COLO668 (cell line): ENCODE measurements around the gene TRPM7.
A peak's percentile ranks its signal among the peaks of the same experiment; 100 is the strongest.
"Not testable (repeated sequence)": the region's sequence is repeated elsewhere in the genome, so short reads cannot be mapped to it uniquely, and the experiment has no call there.

Experiments
- DNase-seq: peaks from one replicate; lab custom pipeline; 2025; ENCODE audit not compliant: unreplicated experiment; lab: John Stamatoyannopoulos, UW

The TRPM7 gene

GRCh38 chr15:50686469-50687301, at the start of gene TRPM7:
Gene TRPM7, minus strand, starts transcription at chr15:50686797. Its CDS starts 264 bp downstream, at chr15:50686533.
- DNase-seq = peak; percentile 96

DNA sequence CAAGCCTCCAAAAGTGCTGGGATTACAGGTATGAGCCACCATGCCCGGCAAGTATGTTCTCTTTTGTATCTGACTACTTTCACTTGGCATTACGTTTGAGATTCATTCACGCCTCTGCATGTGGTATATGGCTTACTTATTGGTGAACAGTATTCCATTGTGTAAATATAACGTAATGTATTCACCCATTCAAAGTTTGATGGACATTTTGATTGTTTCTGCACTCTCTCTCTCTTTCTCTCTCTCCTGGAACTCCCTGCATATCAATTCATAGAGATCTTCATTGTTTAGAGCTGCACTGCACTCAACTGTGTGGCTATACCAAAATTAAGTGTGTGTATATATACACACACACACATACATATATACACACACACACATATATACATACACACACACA, 48.6 kb upstream of the TRPM7 start:
- no peak for DNase-seq

DNA sequence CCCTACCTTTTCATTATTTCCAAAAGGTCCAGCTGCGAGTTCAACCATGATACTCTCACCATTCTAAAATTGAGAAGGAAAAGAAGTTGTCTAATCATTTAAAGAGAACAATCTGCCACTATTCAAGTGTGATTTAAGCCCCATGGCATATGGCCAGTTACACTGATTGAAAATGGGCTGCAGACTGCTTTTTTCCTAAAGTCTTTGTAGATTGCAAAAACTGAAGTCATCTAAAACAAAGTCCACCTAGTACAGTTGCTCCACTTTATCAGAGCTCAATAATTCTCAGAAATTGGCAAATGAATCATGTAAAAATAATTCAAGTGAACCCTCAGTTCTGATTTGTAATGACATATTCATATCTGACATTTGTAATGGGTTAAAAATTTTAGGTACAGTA, 39.7 kb upstream of the TRPM7 start:
- no peak for DNase-seq

- DNase-seq = no peak
These were observed 32.1 kb upstream of the TRPM7 start for GRCh38 chr15:50718700-50719125.

GRCh38 chr15:50712018-50712417, 25.4 kb upstream of the TRPM7 start:
- no peak for DNase-seq

DNA sequence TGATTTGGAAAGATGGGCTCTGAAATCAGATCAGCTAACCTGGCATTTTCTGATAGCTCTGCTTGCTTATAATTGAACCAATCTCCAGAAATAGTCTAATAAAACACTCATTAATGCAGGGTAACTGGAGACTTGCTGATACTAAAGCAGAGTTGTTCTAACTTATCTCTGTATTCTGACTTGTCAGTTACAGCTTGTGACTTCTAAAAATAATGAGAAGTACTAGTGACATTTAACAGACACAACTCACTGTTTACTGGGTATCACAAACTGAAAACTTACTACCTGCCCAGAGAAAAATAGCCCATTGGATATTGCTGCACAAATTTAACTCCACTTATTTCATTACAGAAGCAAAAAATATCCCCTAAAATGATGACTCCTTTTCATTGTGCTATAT, 24.0 kb upstream of the TRPM7 start:
- no peak for DNase-seq

DNA sequence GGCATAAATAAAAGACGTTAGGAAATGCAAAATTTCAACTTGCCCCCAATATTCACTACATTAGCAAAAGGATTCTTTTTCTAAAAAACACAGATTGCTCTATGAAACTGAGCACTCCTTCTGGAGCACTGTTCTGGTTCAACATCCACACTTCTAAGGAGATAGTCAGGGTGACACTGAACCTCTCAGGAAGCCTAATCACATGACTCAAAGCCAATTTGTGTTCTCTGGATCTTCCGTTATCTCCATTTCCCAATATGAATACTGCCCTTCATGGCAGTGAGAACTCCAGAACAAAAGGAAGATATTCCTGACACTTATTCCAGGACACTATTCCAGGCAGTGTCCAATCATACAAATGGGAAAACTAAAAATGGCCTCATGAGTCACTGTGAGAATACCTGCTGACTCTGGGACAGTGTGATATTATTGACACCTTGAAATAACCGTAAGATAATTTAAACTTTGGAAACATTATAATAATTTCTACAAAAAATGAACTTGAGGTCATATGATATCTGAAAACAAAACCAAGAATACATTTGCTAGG, 21.4 kb upstream of the TRPM7 start:
- no peak for DNase-seq

DNA sequence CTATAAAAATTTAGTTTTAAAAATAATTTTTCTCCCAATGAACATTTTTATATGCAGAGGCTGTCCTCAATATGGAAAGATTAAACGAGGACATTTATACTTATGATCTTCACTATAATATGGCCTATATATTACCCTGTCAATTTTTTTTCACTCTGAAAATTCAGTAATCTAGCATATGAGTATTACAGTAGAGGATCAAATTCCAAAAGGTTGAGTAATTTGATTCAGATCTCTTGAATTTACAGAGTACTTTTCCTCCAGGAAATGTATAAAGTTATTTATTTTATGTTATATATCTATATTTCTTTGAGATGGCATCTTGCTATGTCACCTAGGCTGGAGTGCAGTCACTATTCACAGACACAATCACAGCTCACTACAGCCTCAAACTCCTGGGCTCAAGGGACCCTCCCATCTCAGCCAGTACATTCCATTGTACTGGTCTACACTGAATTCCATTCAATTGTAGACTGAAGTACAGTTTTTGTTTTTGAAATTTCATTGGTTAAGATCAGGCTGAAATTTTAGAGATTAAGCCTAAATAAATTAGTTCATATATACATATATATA, 16.3 kb upstream of the TRPM7 start:
- DNase-seq = no peak

- no peak for DNase-seq
These were observed 11.5 kb upstream of the TRPM7 start for GRCh38 chr15:50698101-50698500.

GRCh38 chr15:50697109-50697797, 10.7 kb upstream of the TRPM7 start:
- no peak for DNase-seq

DNA sequence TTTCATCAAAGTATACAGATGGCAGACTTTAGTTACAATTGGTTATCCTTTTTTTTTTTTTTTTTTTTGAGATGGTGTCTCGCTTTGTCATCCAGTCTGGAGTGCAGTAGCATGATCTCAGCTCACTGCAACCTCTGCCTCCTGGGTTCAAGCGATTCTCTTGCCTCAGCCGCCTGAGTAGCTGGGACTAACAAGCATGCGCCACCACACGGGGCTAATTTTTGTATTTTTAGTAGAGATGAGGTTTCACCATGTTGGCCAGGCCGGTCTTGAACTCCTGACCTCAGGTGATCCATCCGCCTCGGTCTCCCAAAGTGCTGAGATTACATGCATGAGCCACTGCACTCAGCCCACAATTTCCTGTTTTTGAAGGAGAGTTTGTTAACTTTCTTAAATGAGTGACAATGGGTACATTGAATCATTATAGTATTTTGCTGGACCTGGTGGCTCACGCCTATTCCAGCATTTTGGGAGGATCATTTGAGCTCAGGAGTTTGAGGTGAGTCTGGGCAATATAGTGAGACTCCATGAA, 8.1 kb upstream of the TRPM7 start:
- DNase-seq = not testable (repeated sequence)

DNA sequence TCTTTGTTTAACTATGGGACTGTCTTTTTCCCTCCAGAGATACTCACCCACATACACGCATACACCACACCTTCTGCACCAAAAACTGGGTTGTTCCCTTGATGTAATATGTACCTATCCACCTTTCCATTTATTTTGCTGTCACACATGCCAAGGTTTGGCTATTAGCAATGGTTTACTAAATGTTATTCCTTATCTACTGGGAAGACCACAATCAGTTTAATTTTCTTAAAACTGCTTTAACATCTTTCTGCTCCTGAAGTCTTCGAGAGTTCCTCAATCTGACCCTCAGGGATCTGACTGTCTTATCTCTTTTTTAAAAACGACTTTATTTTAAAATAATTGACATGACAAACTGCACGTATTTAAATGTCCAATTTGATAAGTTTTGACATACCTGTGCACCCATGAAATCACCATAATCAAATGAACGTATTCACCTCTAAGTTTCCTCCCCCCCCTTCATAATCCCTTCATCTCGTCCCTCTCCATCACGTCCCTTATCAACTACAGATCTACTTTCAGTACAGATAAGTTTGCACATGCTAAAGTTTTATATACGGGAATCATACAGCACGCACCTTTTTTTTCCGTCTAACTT, 805 bp upstream of the TRPM7 start:
- DNase-seq = no peak

DNA sequence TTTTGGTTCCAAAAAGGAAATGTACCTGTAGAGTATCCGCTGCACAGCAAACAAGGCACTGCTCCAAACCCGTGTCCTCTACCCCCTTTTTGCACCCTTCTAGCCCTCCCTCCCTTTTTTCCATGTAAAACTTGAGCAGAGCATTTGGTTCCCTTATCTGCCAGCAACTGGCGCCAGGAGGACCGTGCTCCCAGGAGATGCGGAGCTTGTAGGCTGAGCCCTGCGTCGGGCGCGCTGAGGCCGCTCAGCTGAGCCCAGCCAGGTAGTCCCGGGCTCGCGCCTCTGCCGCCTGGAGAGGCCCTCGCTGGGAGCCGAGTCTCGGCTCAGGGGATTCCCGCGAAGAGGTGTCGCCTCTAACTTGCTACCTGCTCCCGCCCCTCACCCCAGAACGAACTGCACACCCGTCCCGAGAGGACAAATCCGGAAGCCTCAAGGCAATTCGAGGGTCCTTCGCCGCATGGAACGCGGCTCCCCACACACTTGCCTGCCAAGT, 575 bp downstream of the TRPM7 start:
- DNase-seq = peak; percentile 77

DNA sequence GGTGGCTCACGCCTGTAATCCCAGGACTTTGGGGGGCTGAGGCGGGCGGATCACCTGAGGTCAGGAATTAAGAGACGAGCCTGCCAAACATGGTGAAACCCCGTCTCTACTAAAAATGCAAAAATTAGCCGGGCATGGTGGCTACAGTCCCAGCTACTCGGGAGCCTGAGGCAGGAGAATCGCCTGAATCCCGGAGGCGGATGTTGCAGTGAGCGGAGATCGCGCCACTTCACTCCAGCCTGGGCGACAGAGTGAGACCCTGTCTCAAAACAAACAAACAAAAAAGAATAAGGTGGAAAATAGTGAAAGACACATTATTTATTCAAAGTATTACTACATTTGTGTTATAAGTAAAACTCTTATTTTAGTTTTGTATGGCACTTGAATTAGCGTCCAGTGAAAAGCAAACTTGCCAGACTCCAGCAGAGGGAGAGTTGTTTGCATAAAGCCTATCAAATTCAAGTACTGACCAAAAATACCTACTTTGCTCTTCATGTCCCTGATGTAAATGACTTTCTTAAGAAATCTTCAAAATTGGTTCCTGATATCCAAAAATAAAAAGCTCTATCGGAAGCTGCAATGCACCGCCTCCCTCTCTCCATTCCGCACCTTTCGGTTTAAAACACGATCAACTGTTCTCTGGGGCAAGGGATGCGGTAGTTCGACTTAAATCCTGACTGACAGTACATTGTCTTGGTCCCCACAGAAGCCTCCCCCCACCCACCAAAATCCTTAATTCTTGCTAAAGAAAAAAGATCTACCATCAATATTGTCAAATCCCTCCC, 1.2 kb downstream of the TRPM7 start:
- no peak for DNase-seq

DNA sequence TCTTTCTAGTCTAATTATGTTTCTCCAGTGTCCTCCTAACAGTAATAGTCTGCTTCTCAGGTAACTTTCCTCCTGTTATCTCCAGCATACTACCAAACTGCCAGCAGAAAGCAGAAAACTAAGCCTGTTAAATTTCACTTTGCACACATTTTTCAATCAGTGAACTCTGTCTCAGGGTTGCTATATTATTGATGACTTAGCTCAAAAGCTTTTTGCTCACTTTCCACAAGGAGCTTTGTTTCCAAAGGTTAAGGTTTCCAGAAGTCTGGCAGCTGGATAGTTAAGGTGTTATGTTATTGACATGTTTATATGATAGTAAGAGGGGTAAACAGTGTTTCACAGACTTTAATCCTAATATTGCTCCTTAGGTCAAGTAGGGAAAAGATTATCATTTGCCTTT, 5.1 kb downstream of the TRPM7 start:
- DNase-seq = no peak

GRCh38 chr15:50676799-50677483, 9.7 kb downstream of the TRPM7 start:
- DNase-seq = no peak

GRCh38 chr15:50675535-50676144, 11.0 kb downstream of the TRPM7 start:
- no peak for DNase-seq

GRCh38 chr15:50670115-50670514, 16.5 kb downstream of the TRPM7 start:
- DNase-seq = no peak

- DNase-seq = no peak
These were observed 17.0 kb downstream of the TRPM7 start for GRCh38 chr15:50669611-50670010.
